Neutrophil (primary cell): Measurements from ENCODE around the gene GRM5.

Source experiments
- H3K27ac ChIP-seq: fragments of 200-600 bp; sonication (generic); 2 replicates; pipeline ENCODE4 v1.5.1; 2016; ENCODE audit warnings: mild to moderate bottlenecking, moderate library complexity
- H3K27me3 ChIP-seq: fragments of 200-600 bp; sonication (generic); 2 replicates; pipeline ENCODE4 v1.6.0; 2016; ENCODE audit warnings: mild to moderate bottlenecking
- H3K36me3 ChIP-seq: fragments of 200-600 bp; sonication (generic); 2 replicates; pipeline ENCODE4 v1.5.1; 2017
- H3K4me1 ChIP-seq, 2 experiments: fragments of 200-600 bp in 1 of 2; sonication (generic) in 1 of 2; 1 replicate in 1 of 2; 2 replicates in 1 of 2; pipeline versions ENCODE4 v1.5.1 to v1.6.1; 2013 to 2016; ENCODE audit warnings: low read depth in 1 of 2, low read length in 1 of 2, mild to moderate bottlenecking in 1 of 2, moderate library complexity in 1 of 2; ENCODE audit not compliant: control insufficient read depth in 1 of 2, insufficient read depth in 1 of 2
- H3K4me3 ChIP-seq, 2 experiments: fragments of 200-600 bp in 1 of 2; sonication (generic) in 1 of 2; 1 replicate in 1 of 2; 2 replicates in 1 of 2; pipeline ENCODE4 v1.5.1; 2013 to 2016; ENCODE audit warnings: low read depth in 1 of 2, low read length in 1 of 2, mild to moderate bottlenecking in 1 of 2, moderate library complexity in 1 of 2
- H3K9me3 ChIP-seq: fragments of 200-600 bp; sonication (generic); 2 replicates; pipeline ENCODE4 v1.5.1; 2016
- CTCF ChIP-seq: fragments of 200-600 bp; sonication (generic); IDR thresholded peaks from 2 replicates; pipeline ENCODE4 v1.5.1; 2016; ENCODE audit warnings: antibody characterized with exemption

Gene GRM5

GRCh38 chr11:88495836-88496235, 569.9 kb downstream of the GRM5 start:
- Histone ChIP-seq H3K27me3 (no peaks in the 10 kb centered on the region), H3K4me3 (no peak overlapping the region), H3K27ac (no peak overlapping the region), H3K4me1 (no peaks in the 10 kb centered on the region), H3K36me3 (no peaks in the 10 kb centered on the region), H3K9me3 (no peaks in the 10 kb centered on the region)
- no peak for TF ChIP-seq CTCF

- no peak for TF ChIP-seq CTCF
- H3K4me3 ChIP-seq: no peak overlapping the region
- no peaks in the 10 kb centered on the region for H3K9me3 ChIP-seq
- no peaks in the 10 kb centered on the region for H3K4me1 ChIP-seq
- H3K36me3 ChIP-seq: no peaks in the 10 kb centered on the region
- no peaks in the 10 kb centered on the region for H3K27me3 ChIP-seq
- H3K27ac ChIP-seq: no peak overlapping the region
These were observed 570.9 kb downstream of the GRM5 start for GRCh38 chr11:88494848-88495247.

GRCh38 chr11:88491674-88492073, 574.1 kb downstream of the GRM5 start:
- no peaks in the 10 kb centered on the region for H3K36me3 ChIP-seq
- H3K27ac ChIP-seq: no peak overlapping the region
- H3K27me3 ChIP-seq: no peaks in the 10 kb centered on the region
- H3K9me3 ChIP-seq: no peaks in the 10 kb centered on the region
- no peaks in the 10 kb centered on the region for H3K4me1 ChIP-seq
- TF ChIP-seq CTCF: no peak
- H3K4me3 ChIP-seq: no peak overlapping the region

- Histone ChIP-seq H3K36me3 (no peaks in the 10 kb centered on the region), H3K4me1 (no peaks in the 10 kb centered on the region), H3K4me3 (no peak overlapping the region), H3K27me3 (no peaks in the 10 kb centered on the region), H3K9me3 (no peaks in the 10 kb centered on the region), H3K27ac (no peak overlapping the region)
- TF ChIP-seq CTCF: no peak
These were observed 576.8 kb downstream of the GRM5 start for GRCh38 chr11:88489030-88489429.

GRCh38 chr11:88487646-88488045, 578.1 kb downstream of the GRM5 start:
- no peak overlapping the region for H3K4me3 ChIP-seq
- H3K4me1 ChIP-seq: no peaks in the 10 kb centered on the region
- no peaks in the 10 kb centered on the region for H3K9me3 ChIP-seq

More at GRCh38 chr11:88487646-88488045, 578.1 kb downstream of the GRM5 start:
- TF ChIP-seq CTCF: no peak
- H3K36me3 ChIP-seq: no peaks in the 10 kb centered on the region
- H3K27ac ChIP-seq: no peak overlapping the region
- no peaks in the 10 kb centered on the region for H3K27me3 ChIP-seq
